GM19240 (cell line): ENCODE results near the gene RRP15.

Experiments used
- DNase-seq: peaks from one replicate; pipeline ENCODE4 v3.0.0; 2011; ENCODE audit warnings: low spot score; ENCODE audit not compliant: insufficient read length

RRP15 gene

GRCh38 chr1:218361298-218362065 lies 76.4 kb downstream of the RRP15 start:
- DNase-seq = no peak

GRCh38 chr1:218362418-218363076 lies 77.5 kb downstream of the RRP15 start:
- DNase-seq = no peak

- DNase-seq = no peak
Observed at GRCh38 chr1:218363141-218363540, 78.0 kb downstream of the RRP15 start.

- DNase-seq = no peak
Observed at GRCh38 chr1:218364028-218364710, 79.1 kb downstream of the RRP15 start.

GRCh38 chr1:218365226-218365999 lies 80.3 kb downstream of the RRP15 start:
- no peak for DNase-seq

GRCh38 chr1:218366322-218367052 lies 81.4 kb downstream of the RRP15 start:
- DNase-seq = no peak

GRCh38 chr1:218367118-218367517 lies 82.0 kb downstream of the RRP15 start:
- no peak for DNase-seq

- DNase-seq = no peak
Observed at GRCh38 chr1:218368686-218369085, 83.6 kb downstream of the RRP15 start.

GRCh38 chr1:218369688-218370511 lies 84.8 kb downstream of the RRP15 start:
- DNase-seq = no peak

- no peak for DNase-seq
Observed at GRCh38 chr1:218371927-218372672, 87.0 kb downstream of the RRP15 start.

- no peak for DNase-seq
Observed at GRCh38 chr1:218374401-218375353, 89.6 kb downstream of the RRP15 start.

- DNase-seq = no peak
Observed at GRCh38 chr1:218376722-218377121, 91.6 kb downstream of the RRP15 start.

- DNase-seq = no peak
Observed at GRCh38 chr1:218377143-218377660, 92.1 kb downstream of the RRP15 start.

GRCh38 chr1:218380125-218380977 lies 95.3 kb downstream of the RRP15 start:
- DNase-seq = no peak

- no peak for DNase-seq
Observed at GRCh38 chr1:218382261-218382660, 97.2 kb downstream of the RRP15 start.

- no peak for DNase-seq
Observed at GRCh38 chr1:218383051-218383450, 98.0 kb downstream of the RRP15 start.

GRCh38 chr1:218383681-218384080 lies 98.6 kb downstream of the RRP15 start:
- DNase-seq = no peak
